ENCODE data around the gene HCN4. TPM values are rescaled to one million over a fixed set of nuclear protein-coding genes. Genes with fewer than 3 reads are reported as not detected.

The HCN4 gene
- total RNA-seq, 1 donor from 2014 or later: 3.0 TPM

GRCh38 chr15:73326157-73326556 is 42.6 kb downstream of the HCN4 start:
- H3K4me2 ChIP-seq (ENCODE audit: low read length): no peak overlapping the region
- H3K9ac ChIP-seq (ENCODE audit: low read length): no peak overlapping the region
- H3K4me3 ChIP-seq (ENCODE audit: insufficient read depth, low read depth, low read length): no peak overlapping the region
- no peaks in the 10 kb centered on the region for H3K27me3 ChIP-seq (ENCODE audit: insufficient read depth, low read length)
- Mint-ChIP-seq H3K27ac (ENCODE audit: unreplicated experiment) (peak overlapping the region; percentile 41), H3K36me3 (ENCODE audit: low read depth, unreplicated experiment) (peaks cover 3% of the 10 kb centered on the region), H3K4me1 (ENCODE audit: low read depth, unreplicated experiment) (peaks cover 9% of the 10 kb centered on the region), H3K4me3 (ENCODE audit: unreplicated experiment) (no peak overlapping the region), H3K9me3 (ENCODE audit: unreplicated experiment) (no peaks in the 10 kb centered on the region), H3K27me3 (ENCODE audit: low read depth, unreplicated experiment) (peaks cover 14% of the 10 kb centered on the region)
- H2AFZ ChIP-seq (ENCODE audit: low read depth, low read length): no peak overlapping the region
- no peaks in the 10 kb centered on the region for H4K20me1 ChIP-seq (ENCODE audit: insufficient read depth, low read length)
- H3K79me2 ChIP-seq (ENCODE audit: insufficient read depth, low read length): no peaks in the 10 kb centered on the region
- H3K36me3 ChIP-seq (ENCODE audit: insufficient read depth, low read length): no peaks in the 10 kb centered on the region
- H3K9me3 ChIP-seq (ENCODE audit: insufficient read depth, low read depth, low read length): no peaks in the 10 kb centered on the region
- DNase-seq (ENCODE audit: low read depth) (no peak), FAIRE-seq (no peak)
- no peaks in the 10 kb centered on the region for H3K4me1 ChIP-seq (ENCODE audit: insufficient read depth, low read length)
- no peak for TF ChIP-seq CTCF (IDR thresholded peaks at IDR 0.05; ENCODE audit: insufficient read depth, low read depth, low read length)
- TF ChIP-seq EZH2 (IDR thresholded peaks at IDR 0.05; ENCODE audit: insufficient read depth, low read length): no peak
- no peak overlapping the region for H3K27ac ChIP-seq (ENCODE audit: low read depth, low read length)

- no peak for FAIRE-seq
- H3K27ac Mint-ChIP-seq (ENCODE audit: unreplicated experiment): no peak overlapping the region
These were observed 43.4 kb downstream of the HCN4 start for GRCh38 chr15:73325191-73325861.

More at GRCh38 chr15:73325191-73325861, 43.4 kb downstream of the HCN4 start:
- peaks cover 20% of the 10 kb centered on the region for H3K27me3 Mint-ChIP-seq (ENCODE audit: low read depth, unreplicated experiment)
- H3K4me3 Mint-ChIP-seq (ENCODE audit: unreplicated experiment): peak overlapping the region; percentile 62
- Histone ChIP-seq H3K4me2 (ENCODE audit: low read length) (no peak overlapping the region), H3K9ac (ENCODE audit: low read length) (no peak overlapping the region), H3K4me1 (ENCODE audit: insufficient read depth, low read length) (no peaks in the 10 kb centered on the region), H3K36me3 (ENCODE audit: insufficient read depth, low read length) (no peaks in the 10 kb centered on the region), H3K4me3 (ENCODE audit: insufficient read depth, low read depth, low read length) (no peak overlapping the region), H4K20me1 (ENCODE audit: insufficient read depth, low read length) (no peaks in the 10 kb centered on the region), H3K79me2 (ENCODE audit: insufficient read depth, low read length) (no peaks in the 10 kb centered on the region), H3K27me3 (ENCODE audit: insufficient read depth, low read length) (no peaks in the 10 kb centered on the region), H3K9me3 (ENCODE audit: insufficient read depth, low read depth, low read length) (no peaks in the 10 kb centered on the region), H2AFZ (ENCODE audit: low read depth, low read length) (no peak overlapping the region), H3K27ac (ENCODE audit: low read depth, low read length) (no peak overlapping the region)
- H3K36me3 Mint-ChIP-seq (ENCODE audit: low read depth, unreplicated experiment): peaks cover 3% of the 10 kb centered on the region
- no peaks in the 10 kb centered on the region for H3K9me3 Mint-ChIP-seq (ENCODE audit: unreplicated experiment)
- no peak for DNase-seq (ENCODE audit: low read depth)
- TF ChIP-seq CTCF (IDR thresholded peaks at IDR 0.05; ENCODE audit: insufficient read depth, low read depth, low read length) (no peak), EZH2 (IDR thresholded peaks at IDR 0.05; ENCODE audit: insufficient read depth, low read length) (no peak)
- peaks cover 7% of the 10 kb centered on the region for H3K4me1 Mint-ChIP-seq (ENCODE audit: low read depth, unreplicated experiment)
